ENCODE data around the gene RNF141.

GRCh38 chr11:10528121-10528520 lies 12.9 kb downstream of the RNF141 start:
- TF ChIP-seq CTCF (IDR thresholded peaks at IDR 0.05) (no peak), TCF7L2 (IDR thresholded peaks at IDR 0.05; ENCODE audit: low read depth, low read length) (no peak)
